Nephron progenitor cell (in vitro differentiated cells): ENCODE results near the gene TCERG1L.

Source experiments
- DNase-seq: peaks from one replicate; pipeline ENCODE4 v3.0.0; 2021
- H3K27ac Mint-ChIP-seq: 2 replicates; pipeline ENCODE4 v1.8.0; 2021; ENCODE audit warnings: mild to moderate bottlenecking, moderate library complexity, mixed read lengths
- H3K27me3 Mint-ChIP-seq: 2 replicates; pipeline ENCODE4 v1.8.0; 2021; ENCODE audit warnings: mild to moderate bottlenecking, low read depth, mixed read lengths; ENCODE audit not compliant: poor library complexity
- H3K36me3 Mint-ChIP-seq: 2 replicates; pipeline ENCODE4 v1.8.0; 2021; ENCODE audit warnings: low read depth, mixed read lengths
- H3K4me1 Mint-ChIP-seq: 2 replicates; pipeline ENCODE4 v1.8.0; 2021; ENCODE audit warnings: mixed read lengths
- H3K4me3 Mint-ChIP-seq: 2 replicates; pipeline ENCODE4 v1.8.0; 2021; ENCODE audit warnings: mild to moderate bottlenecking, moderate library complexity, mixed read lengths
- H3K9me3 Mint-ChIP-seq: 2 replicates; pipeline ENCODE4 v1.8.0; 2021; ENCODE audit warnings: mild to moderate bottlenecking, moderate library complexity, mixed read lengths
- TF ChIP-seq, protein P1 (sequence below): fragments of 200-600 bp; sonication (generic); IDR thresholded peaks from 2 replicates; pipeline ENCODE4 v1.5.0; 2021; ENCODE audit warnings: antibody characterized with exemption

TCERG1L gene

DNA sequence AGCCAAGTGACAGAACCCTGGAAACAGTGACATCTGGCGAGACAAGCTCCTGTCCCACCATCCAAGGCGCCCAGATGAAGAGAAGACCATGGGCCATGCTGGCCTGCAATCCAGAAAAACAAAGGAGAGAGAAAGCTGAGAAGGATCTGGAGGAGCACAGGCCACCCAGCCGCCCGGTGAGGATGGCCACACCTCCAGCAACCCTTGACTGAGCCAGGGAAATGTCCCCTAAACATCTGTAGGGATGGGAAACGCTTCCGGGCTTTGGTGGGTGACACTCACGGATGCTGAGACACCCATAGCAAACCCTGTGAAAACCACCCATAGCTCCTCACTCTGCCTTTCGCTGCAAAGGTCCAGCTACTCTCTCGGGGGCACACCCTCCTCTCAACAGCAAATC is 32.0 kb downstream of the TCERG1L start:
- Mint-ChIP-seq H3K27me3 (peaks cover 9% of the 10 kb centered on the region), H3K4me3 (no peak overlapping the region), H3K9me3 (no peaks in the 10 kb centered on the region), H3K4me1 (no peaks in the 10 kb centered on the region), H3K27ac (no peak overlapping the region), H3K36me3 (no peaks in the 10 kb centered on the region)
- TF ChIP-seq, protein P1, sequence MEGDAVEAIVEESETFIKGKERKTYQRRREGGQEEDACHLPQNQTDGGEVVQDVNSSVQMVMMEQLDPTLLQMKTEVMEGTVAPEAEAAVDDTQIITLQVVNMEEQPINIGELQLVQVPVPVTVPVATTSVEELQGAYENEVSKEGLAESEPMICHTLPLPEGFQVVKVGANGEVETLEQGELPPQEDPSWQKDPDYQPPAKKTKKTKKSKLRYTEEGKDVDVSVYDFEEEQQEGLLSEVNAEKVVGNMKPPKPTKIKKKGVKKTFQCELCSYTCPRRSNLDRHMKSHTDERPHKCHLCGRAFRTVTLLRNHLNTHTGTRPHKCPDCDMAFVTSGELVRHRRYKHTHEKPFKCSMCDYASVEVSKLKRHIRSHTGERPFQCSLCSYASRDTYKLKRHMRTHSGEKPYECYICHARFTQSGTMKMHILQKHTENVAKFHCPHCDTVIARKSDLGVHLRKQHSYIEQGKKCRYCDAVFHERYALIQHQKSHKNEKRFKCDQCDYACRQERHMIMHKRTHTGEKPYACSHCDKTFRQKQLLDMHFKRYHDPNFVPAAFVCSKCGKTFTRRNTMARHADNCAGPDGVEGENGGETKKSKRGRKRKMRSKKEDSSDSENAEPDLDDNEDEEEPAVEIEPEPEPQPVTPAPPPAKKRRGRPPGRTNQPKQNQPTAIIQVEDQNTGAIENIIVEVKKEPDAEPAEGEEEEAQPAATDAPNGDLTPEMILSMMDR, result no peak
- no peak for DNase-seq

DNA sequence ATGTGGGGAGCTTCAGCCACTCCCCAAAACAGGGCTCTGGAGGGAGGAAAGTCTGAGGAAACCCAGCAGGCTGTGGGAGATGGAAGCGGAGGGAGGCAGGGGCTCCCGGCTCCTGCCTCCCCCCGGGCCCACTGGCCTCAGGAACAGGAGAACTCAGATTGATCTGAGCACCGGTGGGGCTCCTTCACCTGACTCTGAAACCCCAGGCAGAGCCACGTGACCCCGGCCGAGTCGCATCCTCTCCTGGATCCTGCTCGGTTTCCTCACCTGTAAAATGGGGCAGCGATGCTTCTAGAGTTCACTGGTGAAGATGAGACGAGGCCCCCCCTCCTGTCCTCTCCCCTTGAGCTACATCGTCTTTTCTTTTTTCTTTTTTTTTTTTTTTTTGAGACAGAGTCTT is 33.6 kb downstream of the TCERG1L start:
- Mint-ChIP-seq H3K9me3 (no peaks in the 10 kb centered on the region), H3K27ac (no peak overlapping the region), H3K4me3 (no peak overlapping the region), H3K4me1 (no peaks in the 10 kb centered on the region), H3K36me3 (no peaks in the 10 kb centered on the region), H3K27me3 (peaks cover 9% of the 10 kb centered on the region)
- TF ChIP-seq, protein P1, result no peak
- no peak for DNase-seq

DNA sequence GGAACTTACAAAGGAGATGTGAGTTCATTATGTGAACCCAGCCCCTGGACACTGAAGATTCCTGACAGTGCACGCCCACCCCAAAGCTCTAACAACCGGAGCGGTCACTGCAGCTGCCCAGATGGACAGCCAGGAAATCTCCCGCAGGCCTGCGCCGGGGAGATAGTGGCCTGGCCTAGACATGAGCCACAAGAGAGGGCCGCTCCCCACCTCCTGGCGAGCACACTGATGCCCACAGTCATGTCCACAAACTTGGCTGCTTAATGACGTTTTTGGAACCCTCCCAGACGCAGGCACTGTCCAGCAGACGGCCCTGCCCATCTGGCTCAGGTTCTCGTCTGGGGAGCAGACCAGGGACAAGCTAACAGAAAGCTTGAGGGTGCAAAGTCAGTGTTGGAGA is 34.2 kb downstream of the TCERG1L start:
- Mint-ChIP-seq H3K9me3 (no peaks in the 10 kb centered on the region), H3K4me1 (no peaks in the 10 kb centered on the region), H3K4me3 (no peak overlapping the region), H3K27me3 (peaks cover 9% of the 10 kb centered on the region), H3K27ac (no peak overlapping the region), H3K36me3 (no peaks in the 10 kb centered on the region)
- TF ChIP-seq, protein P1, result no peak
- no peak for DNase-seq

DNA sequence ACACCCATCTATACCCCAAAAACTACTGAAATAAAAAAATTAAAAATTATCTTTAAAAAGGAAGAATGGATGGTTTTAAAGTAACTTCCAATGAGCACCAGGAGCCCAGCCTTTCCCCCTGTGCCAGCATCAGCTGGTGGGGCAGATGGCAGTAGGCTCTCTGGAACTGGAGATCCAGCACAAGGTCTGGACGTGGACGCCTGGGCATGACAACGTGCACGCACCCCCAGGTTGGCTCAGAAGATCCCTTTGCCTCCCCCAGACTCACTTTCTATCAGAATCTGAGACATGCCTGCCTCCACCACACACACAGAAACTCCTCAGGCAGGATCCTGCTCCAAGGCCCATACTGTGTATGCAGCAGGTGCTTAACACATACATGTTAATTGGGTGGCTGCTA is 35.8 kb downstream of the TCERG1L start:
- no peak for DNase-seq
- Mint-ChIP-seq H3K9me3 (no peaks in the 10 kb centered on the region), H3K4me3 (no peak overlapping the region), H3K36me3 (no peaks in the 10 kb centered on the region), H3K4me1 (peaks cover under 1% of the 10 kb centered on the region), H3K27me3 (peaks cover 14% of the 10 kb centered on the region), H3K27ac (no peak overlapping the region)
- TF ChIP-seq, protein P1, result no peak

DNA sequence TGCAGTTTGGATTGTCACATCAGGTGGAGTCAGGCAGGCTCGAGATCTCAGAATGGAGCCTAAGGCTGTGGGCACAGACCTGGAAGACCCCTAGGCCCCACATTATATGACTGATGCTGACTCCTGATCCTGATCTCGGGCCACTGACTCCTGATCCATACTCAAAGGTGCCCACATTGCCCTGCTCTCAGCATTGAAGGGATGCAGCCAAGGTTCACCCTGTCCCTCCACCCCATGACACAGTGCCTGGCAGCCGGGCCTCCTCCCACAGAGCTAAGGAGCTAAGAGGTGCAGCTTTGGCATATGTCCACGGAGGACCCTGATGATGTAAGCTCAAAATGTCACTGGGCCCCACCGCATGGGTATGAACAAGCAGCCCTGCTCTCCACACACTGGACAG is 36.6 kb downstream of the TCERG1L start:
- no peak overlapping the region for H3K27ac Mint-ChIP-seq
- H3K4me1 Mint-ChIP-seq, result peaks cover 9% of the 10 kb centered on the region
- no peaks in the 10 kb centered on the region for H3K36me3 Mint-ChIP-seq
- H3K4me3 Mint-ChIP-seq, result no peak overlapping the region
- peaks cover 16% of the 10 kb centered on the region for H3K27me3 Mint-ChIP-seq
- DNase-seq, result no peak
- H3K9me3 Mint-ChIP-seq, result no peaks in the 10 kb centered on the region
- TF ChIP-seq, protein P1, result no peak

DNA sequence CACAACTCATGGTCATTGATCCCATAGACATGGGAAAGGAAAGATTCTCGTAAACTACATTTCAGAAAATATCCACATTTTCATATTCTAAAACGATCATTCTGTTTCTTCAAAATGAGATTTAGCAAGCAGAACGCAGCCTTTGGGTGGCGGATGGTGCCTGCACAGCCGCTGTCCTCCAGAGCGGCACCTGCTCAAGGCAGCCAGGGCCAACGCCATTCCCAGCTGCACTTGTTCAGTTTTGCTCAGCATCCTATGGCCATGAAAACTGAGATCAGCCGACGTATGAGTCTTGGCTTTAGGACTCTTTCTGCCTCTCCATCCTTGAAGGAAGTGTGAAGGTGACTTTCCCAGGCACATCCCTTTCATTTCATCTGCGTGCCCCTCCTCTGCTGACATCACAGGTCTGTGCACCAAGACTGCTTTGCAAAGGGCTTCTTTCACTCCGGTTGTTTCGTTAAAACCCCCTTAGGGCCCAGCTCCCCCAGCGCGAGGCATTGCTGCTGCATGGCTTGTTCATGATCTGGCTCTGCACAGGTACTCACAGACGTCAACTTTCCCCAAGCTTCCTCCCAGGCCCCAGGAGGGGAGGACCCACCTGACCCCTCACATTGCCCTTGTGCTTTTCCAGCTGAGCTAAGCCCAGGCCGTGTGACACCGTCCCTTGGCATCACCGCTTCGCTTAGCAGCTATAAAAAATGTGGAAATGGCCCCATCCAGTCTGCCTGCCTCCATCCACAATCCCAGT is 37.2 kb downstream of the TCERG1L start:
- Mint-ChIP-seq H3K36me3 (no peaks in the 10 kb centered on the region), H3K9me3 (no peaks in the 10 kb centered on the region), H3K27me3 (peaks cover 20% of the 10 kb centered on the region), H3K27ac (no peak overlapping the region), H3K4me3 (no peak overlapping the region), H3K4me1 (peaks cover 12% of the 10 kb centered on the region)
- TF ChIP-seq, protein P1, result no peak
- DNase-seq, result no peak
